Measurements from ENCODE around the gene CAND1. TPM values are rescaled to one million over a fixed set of nuclear protein-coding genes. Genes with fewer than 3 reads are reported as not detected.

Gene CAND1
- total RNA-seq, 5 donors from 2014 or later (not counting 1 experiment from before 2014, with no cell fraction given): 91.4 to 113 (median 107) TPM

- H3K4me1 ChIP-seq (ENCODE audit: control insufficient read depth in 1 of 2, extremely low read depth in 1 of 2, insufficient read depth in 2 of 2, low read length in 2 of 2): no peaks in the 10 kb centered on the region
- ChIA-PET POLR2A (no interaction called here), CTCF (no interaction called here)
- H3K9me3 Mint-ChIP-seq: no peaks in the 10 kb centered on the region
- no peak for DNase-seq
- no peaks in the 10 kb centered on the region for H3K9me3 ChIP-seq
- H3K27ac ChIP-seq (ENCODE audit: low read length): no peak overlapping the region
- peaks cover 0 to 4% of the 10 kb centered on the region in 2 donors for H3K27me3 Mint-ChIP-seq
- no peaks in the 10 kb centered on the region for H3K36me3 ChIP-seq (ENCODE audit: control insufficient read depth in 2 of 2, extremely low read depth in 1 of 2, insufficient read depth in 1 of 2, low read length in 1 of 2)
- no peak overlapping the region for H3K27ac Mint-ChIP-seq
- no peaks in the 10 kb centered on the region for H3K36me3 Mint-ChIP-seq
- H3K4me3 Mint-ChIP-seq: no peak overlapping the region
- peaks cover 0 to 3% of the 10 kb centered on the region in 2 experiments for H3K27me3 ChIP-seq (replicated peaks in 1 of 2; ENCODE audit: control insufficient read depth in 2 of 2, extremely low read depth in 1 of 2, insufficient read depth in 2 of 2, low read length in 1 of 2)
- H3K4me1 Mint-ChIP-seq: no peaks in the 10 kb centered on the region
- WGBS (ENCODE audit: insufficient coverage): no CpG with 5 or more reads among the region's 3 CpGs
- no peak overlapping the region for H3K4me3 ChIP-seq (ENCODE audit: control insufficient read depth in 1 of 2, extremely low read depth in 1 of 2, low read length in 1 of 2)
- ATAC-seq (replicated peaks in 1 of 4): no peak
Measured at GRCh38 chr12:67241482-67241881, 27.7 kb upstream of the CAND1 start.

- no peak overlapping the region for H3K27ac Mint-ChIP-seq
- ChIA-PET POLR2A (interaction anchor here in 1 of 2 donors (0.6 kb wide), 1 partner anchor 25 kb away, joined by 3 read pairs; no protein-coding TSS in a partner anchor), CTCF (no interaction called here)
- peaks cover 2 to 8% of the 10 kb centered on the region in 2 donors for H3K27me3 Mint-ChIP-seq
- Histone ChIP-seq H3K4me1 (ENCODE audit: control insufficient read depth in 1 of 2, extremely low read depth in 1 of 2, insufficient read depth in 2 of 2, low read length in 2 of 2) (no peaks in the 10 kb centered on the region), H3K9me3 (no peaks in the 10 kb centered on the region), H3K36me3 (ENCODE audit: control insufficient read depth in 2 of 2, extremely low read depth in 1 of 2, insufficient read depth in 1 of 2, low read length in 1 of 2) (no peaks in the 10 kb centered on the region), H3K4me3 (ENCODE audit: control insufficient read depth in 1 of 2, extremely low read depth in 1 of 2, low read length in 1 of 2) (no peak overlapping the region), H3K27me3 (replicated peaks in 1 of 2; ENCODE audit: control insufficient read depth in 2 of 2, extremely low read depth in 1 of 2, insufficient read depth in 2 of 2, low read length in 1 of 2) (peaks cover 0 to 3% of the 10 kb centered on the region in 2 experiments), H3K27ac (ENCODE audit: low read length) (no peak overlapping the region)
- H3K9me3 Mint-ChIP-seq: no peaks in the 10 kb centered on the region
- ATAC-seq (replicated peaks in 1 of 4) (no peak), DNase-seq (no peak)
- H3K4me1 Mint-ChIP-seq: no peaks in the 10 kb centered on the region
- no peak overlapping the region for H3K4me3 Mint-ChIP-seq
- H3K36me3 Mint-ChIP-seq: no peaks in the 10 kb centered on the region
Measured at GRCh38 chr12:67243260-67243659, 25.9 kb upstream of the CAND1 start.

GRCh38 chr12:67245571-67245970 lies 23.6 kb upstream of the CAND1 start:
- Mint-ChIP-seq H3K4me3 (no peak overlapping the region), H3K27ac (no peak overlapping the region), H3K27me3 (peaks cover 2 to 15% of the 10 kb centered on the region in 2 donors), H3K4me1 (no peaks in the 10 kb centered on the region), H3K9me3 (no peaks in the 10 kb centered on the region), H3K36me3 (no peaks in the 10 kb centered on the region)
- H3K9me3 ChIP-seq: no peaks in the 10 kb centered on the region
- no peak overlapping the region for H3K4me3 ChIP-seq (ENCODE audit: control insufficient read depth in 1 of 2, extremely low read depth in 1 of 2, low read length in 1 of 2)
- POLR2A ChIA-PET: no interaction called here
- H3K36me3 ChIP-seq (ENCODE audit: control insufficient read depth in 2 of 2, extremely low read depth in 1 of 2, insufficient read depth in 1 of 2, low read length in 1 of 2): no peaks in the 10 kb centered on the region
- H3K27ac ChIP-seq (ENCODE audit: low read length): no peak overlapping the region
- no peak for DNase-seq
- peaks cover 0 to 3% of the 10 kb centered on the region in 2 experiments for H3K27me3 ChIP-seq (replicated peaks in 1 of 2; ENCODE audit: control insufficient read depth in 2 of 2, extremely low read depth in 1 of 2, insufficient read depth in 2 of 2, low read length in 1 of 2)
- CTCF ChIA-PET: no interaction called here
- no CpG with 5 or more reads among the region's 4 CpGs for WGBS (ENCODE audit: insufficient coverage)
- no peak for ATAC-seq (replicated peaks in 1 of 4)
- no peaks in the 10 kb centered on the region for H3K4me1 ChIP-seq (ENCODE audit: control insufficient read depth in 1 of 2, extremely low read depth in 1 of 2, insufficient read depth in 2 of 2, low read length in 2 of 2)

GRCh38 chr12:67251012-67251411 lies 18.1 kb upstream of the CAND1 start:
- Histone ChIP-seq H3K27me3 (replicated peaks in 1 of 2; ENCODE audit: control insufficient read depth in 2 of 2, extremely low read depth in 1 of 2, insufficient read depth in 2 of 2, low read length in 1 of 2) (peaks cover 0 to 3% of the 10 kb centered on the region in 2 experiments), H3K4me3 (ENCODE audit: control insufficient read depth in 1 of 2, extremely low read depth in 1 of 2, low read length in 1 of 2) (no peak overlapping the region), H3K27ac (ENCODE audit: low read length) (no peak overlapping the region), H3K36me3 (ENCODE audit: control insufficient read depth in 2 of 2, extremely low read depth in 1 of 2, insufficient read depth in 1 of 2, low read length in 1 of 2) (no peaks in the 10 kb centered on the region), H3K4me1 (ENCODE audit: control insufficient read depth in 1 of 2, extremely low read depth in 1 of 2, insufficient read depth in 2 of 2, low read length in 2 of 2) (no peaks in the 10 kb centered on the region), H3K9me3 (no peaks in the 10 kb centered on the region)
- ChIA-PET POLR2A (interaction anchor here in 1 of 2 donors (0.6 kb wide), 1 partner anchor 15 kb away, joined by 4 read pairs; no protein-coding TSS in a partner anchor), CTCF (no interaction called here)
- Mint-ChIP-seq H3K27me3 (peaks cover 8 to 20% of the 10 kb centered on the region in 2 donors), H3K36me3 (no peaks in the 10 kb centered on the region), H3K27ac (no peak overlapping the region), H3K4me3 (no peak overlapping the region), H3K9me3 (no peaks in the 10 kb centered on the region), H3K4me1 (no peaks in the 10 kb centered on the region)
- 80% methylated on average over 1 of the region's 3 CpGs for WGBS (ENCODE audit: insufficient coverage)
- no peak for DNase-seq
- no peak for ATAC-seq (replicated peaks in 1 of 4)

- Histone ChIP-seq H3K27me3 (replicated peaks in 1 of 2; ENCODE audit: control insufficient read depth in 2 of 2, extremely low read depth in 1 of 2, insufficient read depth in 2 of 2, low read length in 1 of 2) (no peaks in the 10 kb centered on the region), H3K4me3 (ENCODE audit: control insufficient read depth in 1 of 2, extremely low read depth in 1 of 2, low read length in 1 of 2) (no peak overlapping the region), H3K9me3 (no peaks in the 10 kb centered on the region), H3K36me3 (ENCODE audit: control insufficient read depth in 2 of 2, extremely low read depth in 1 of 2, insufficient read depth in 1 of 2, low read length in 1 of 2) (no peaks in the 10 kb centered on the region), H3K4me1 (ENCODE audit: control insufficient read depth in 1 of 2, extremely low read depth in 1 of 2, insufficient read depth in 2 of 2, low read length in 2 of 2) (no peaks in the 10 kb centered on the region), H3K27ac (ENCODE audit: low read length) (no peak overlapping the region)
- Mint-ChIP-seq H3K4me3 (no peak overlapping the region), H3K36me3 (no peaks in the 10 kb centered on the region), H3K9me3 (no peaks in the 10 kb centered on the region), H3K4me1 (no peaks in the 10 kb centered on the region), H3K27ac (no peak overlapping the region), H3K27me3 (peaks cover 8 to 9% of the 10 kb centered on the region in 2 donors)
- ChIA-PET POLR2A (no interaction called here), CTCF (interaction anchor here in 1 of 2 donors (0.6 kb wide), 1 partner anchor 320 kb away, joined by 3 read pairs; no protein-coding TSS in a partner anchor)
- WGBS (ENCODE audit: insufficient coverage): 100% methylated on average over 3 of the region's 12 CpGs
- ATAC-seq (replicated peaks in 1 of 4) (no peak), DNase-seq (no peak)
Measured at GRCh38 chr12:67254372-67255026, 14.7 kb upstream of the CAND1 start.

- H3K27ac Mint-ChIP-seq: no peak overlapping the region
- H3K9me3 Mint-ChIP-seq: no peaks in the 10 kb centered on the region
- CTCF ChIA-PET: no interaction called here
- POLR2A ChIA-PET: no interaction called here
- Histone ChIP-seq H3K27me3 (replicated peaks in 1 of 2; ENCODE audit: control insufficient read depth in 2 of 2, extremely low read depth in 1 of 2, insufficient read depth in 2 of 2, low read length in 1 of 2) (no peaks in the 10 kb centered on the region), H3K27ac (ENCODE audit: low read length) (no peak overlapping the region), H3K4me1 (ENCODE audit: control insufficient read depth in 1 of 2, extremely low read depth in 1 of 2, insufficient read depth in 2 of 2, low read length in 2 of 2) (no peaks in the 10 kb centered on the region), H3K4me3 (ENCODE audit: control insufficient read depth in 1 of 2, extremely low read depth in 1 of 2, low read length in 1 of 2) (no peak overlapping the region), H3K9me3 (no peaks in the 10 kb centered on the region), H3K36me3 (ENCODE audit: control insufficient read depth in 2 of 2, extremely low read depth in 1 of 2, insufficient read depth in 1 of 2, low read length in 1 of 2) (no peaks in the 10 kb centered on the region)
- no peaks in the 10 kb centered on the region for H3K4me1 Mint-ChIP-seq
- 73% methylated on average over 4 of the region's 5 CpGs for WGBS (ENCODE audit: insufficient coverage)
- no peaks in the 10 kb centered on the region for H3K36me3 Mint-ChIP-seq
- no peak overlapping the region for H3K4me3 Mint-ChIP-seq
- DNase-seq (no peak), ATAC-seq (replicated peaks in 1 of 4) (no peak)
- H3K27me3 Mint-ChIP-seq: peaks cover 3 to 4% of the 10 kb centered on the region in 2 donors
Measured at GRCh38 chr12:67256649-67257048, 12.5 kb upstream of the CAND1 start.

Data from T-cell (primary cell).